A549 (cell line): ENCODE measurements around the gene TBATA. TPM values are rescaled to one million over a fixed set of nuclear protein-coding genes. Genes with fewer than 3 reads are reported as not detected.

Experiments
- ATAC-seq, 2 experiments: fragments of 200-7000 bp in 1 of 2; fragments of >200 bp in 1 of 2; cut with Nextera tagmentation in 1 of 2; cut with Tn5 transposase in 1 of 2; 3 replicates each; pipeline versions ENCODE4 v1.8.0 to v1.9.1; 2018 to 2020; ENCODE audit warnings: mild to moderate bottlenecking in 1 of 2, moderate library complexity in 1 of 2
- CTCF ChIA-PET: fragments of 300-600 bp; sonication (Branson Sonifier 250); formaldehyde crosslinking; extraction: SDS; loops from one replicate; lab custom pipeline; 2021; ENCODE audit warnings: antibody characterized with exemption, inconsistent platforms; lab: Yijun Ruan, JAX
- POLR2A ChIA-PET: fragments of 350-600 bp; formaldehyde crosslinking; extraction: SDS; loops from one replicate; lab custom pipeline; 2021; ENCODE audit warnings: antibody characterized with exemption, inconsistent platforms; lab: Yijun Ruan, JAX
- DNase-seq, 2 experiments: peaks; one replicate each; pipeline versions ENCODE4 v3.0.0 to v3.0.0-alpha.2; 2011 to 2016; ENCODE audit warnings: low read depth in 1 of 2, low spot score in 1 of 2
- FAIRE-seq: peaks from 2 replicates; lab custom pipeline; 2011; peaks lifted over from hg19 to GRCh38; lab: Jason Lieb, UNC
- H3K27ac ChIP-seq, 2 experiments: fragments of >200 bp; sonication (Bioruptor Twin); formaldehyde crosslinking; 3 replicates each; pipeline ENCODE4 v1.5.1; 2016 to 2017
- H3K4me1 ChIP-seq: fragments of >200 bp; sonication (Bioruptor Twin); formaldehyde crosslinking; 3 replicates; pipeline ENCODE4 v1.6.1; 2016
- H3K4me2 ChIP-seq: fragments of >200 bp; sonication (Bioruptor Twin); formaldehyde crosslinking; 3 replicates; pipeline ENCODE4 v1.6.1; 2016
- H3K4me3 ChIP-seq: fragments of >200 bp; sonication (Bioruptor Twin); formaldehyde crosslinking; 3 replicates; pipeline ENCODE4 v1.5.1; 2016
- H3K9me3 ChIP-seq: fragments of >200 bp; sonication (Bioruptor Twin); formaldehyde crosslinking; 3 replicates; pipeline ENCODE4 v1.6.1; 2016
- BHLHE40 ChIP-seq: IDR thresholded peaks from 2 replicates; pipeline ENCODE4 v1.6.1; 2012; ENCODE audit warnings: low read depth, low read length, inconsistent platforms
- ESRRA ChIP-seq: fragments of 150-350 bp; IDR thresholded peaks from 2 replicates; pipeline ENCODE4 v1.6.1; 2014; ENCODE audit warnings: mild to moderate bottlenecking, low read length, borderline replicate concordance
- HDAC2 ChIP-seq: fragments of 200-600 bp; sonication (generic); IDR thresholded peaks from 2 replicates; pipeline ENCODE4 v1.6.1; 2016
- HEYL ChIP-seq: fragments of 250-450 bp; sonication (Bioruptor Pico); IDR thresholded peaks from 2 replicates; pipeline ENCODE4 v1.8.0; 2021; ENCODE audit warnings: mild to moderate bottlenecking, moderate library complexity
- HOXA7 ChIP-seq: fragments of 250-450 bp; sonication (Bioruptor Pico); IDR thresholded peaks from 2 replicates; pipeline ENCODE4 v1.5.0; 2020; ENCODE audit warnings: mild to moderate bottlenecking, moderate library complexity
- JUN ChIP-seq, 2 experiments: fragments of >200 bp; sonication (Bioruptor Twin); formaldehyde crosslinking; IDR thresholded peaks; 2 replicates in 1 of 2; 3 replicates in 1 of 2; pipeline ENCODE4 v1.6.1; 2016 to 2017
- KDM5A ChIP-seq: fragments of 200-600 bp; sonication (generic); IDR thresholded peaks from 2 replicates; pipeline ENCODE4 v1.6.1; 2016; ENCODE audit warnings: antibody characterized with exemption, mild to moderate bottlenecking
- MAZ ChIP-seq: fragments of 150-350 bp; IDR thresholded peaks from 2 replicates; pipeline ENCODE4 v1.6.1; 2014; ENCODE audit warnings: antibody characterized with exemption, low read depth, low read length, borderline replicate concordance
- NPAS2 ChIP-seq: fragments of 250-450 bp; sonication (Bioruptor Pico); IDR thresholded peaks from 2 replicates; pipeline ENCODE4 v1.8.0; 2022; ENCODE audit warnings: mild to moderate bottlenecking, moderate library complexity, borderline replicate concordance
- NR3C1 ChIP-seq: fragments of >200 bp; sonication (Bioruptor Twin); formaldehyde crosslinking; IDR thresholded peaks from 3 replicates; pipeline ENCODE4 v1.6.1; 2017
- PHF8 ChIP-seq: fragments of 200-600 bp; sonication (generic); IDR thresholded peaks from 2 replicates; pipeline ENCODE4 v1.6.1; 2016; ENCODE audit warnings: low read depth, mild to moderate bottlenecking, antibody characterized with exemption, moderate library complexity, borderline replicate concordance
- RAD21 ChIP-seq, 2 experiments: fragments of >200 bp in 1 of 2; sonication (Bioruptor Twin) in 1 of 2; formaldehyde crosslinking in 1 of 2; IDR thresholded peaks in 1 of 2; conservative IDR thresholded peaks in 1 of 2; 2 replicates in 1 of 2; 3 replicates in 1 of 2; pipeline ENCODE4 v1.6.1; 2012 to 2018; ENCODE audit warnings: inconsistent platforms in 1 of 2
- RCOR1 ChIP-seq: fragments of 150-350 bp; IDR thresholded peaks from 2 replicates; pipeline ENCODE4 v1.6.1; 2014; ENCODE audit warnings: antibody characterized with exemption, low read length, low read depth
- RNF2 ChIP-seq: fragments of 200-600 bp; sonication (generic); IDR thresholded peaks from 2 replicates; pipeline ENCODE4 v1.6.1; 2016; ENCODE audit warnings: low read depth, mild to moderate bottlenecking, antibody characterized with exemption, moderate library complexity, borderline replicate concordance
- TFCP2L1 ChIP-seq: fragments of 250-450 bp; sonication (Bioruptor Pico); IDR thresholded peaks from 2 replicates; pipeline ENCODE4 v1.5.0; 2021; ENCODE audit warnings: mild to moderate bottlenecking
- ZC3H11A ChIP-seq: fragments of 450-650 bp; IDR thresholded peaks from 2 replicates; pipeline ENCODE4 v1.6.1; 2014; ENCODE audit warnings: antibody characterized with exemption, mild to moderate bottlenecking
- ZFP36 ChIP-seq: fragments of 450-650 bp; IDR thresholded peaks from 2 replicates; pipeline ENCODE4 v1.6.1; 2014; ENCODE audit warnings: borderline replicate concordance; ENCODE audit not compliant: partially characterized antibody
- ZSCAN20 ChIP-seq: fragments of 250-450 bp; sonication (Bioruptor Pico); IDR thresholded peaks from 2 replicates; pipeline ENCODE4 v1.8.0; 2022; ENCODE audit warnings: mild to moderate bottlenecking, moderate library complexity
- WGBS: methylation state at CpG from one replicate; pipeline ENCODE4 v1.1.6; 2017; ENCODE audit errors: missing lambda C conversion rate; 5-methylcytosine and 5-hydroxymethylcytosine counted together
- polyA plus RNA-seq, 4 experiments: library from polyadenylated mRNA; depleted of rRNA in 3 of 4; stranded (reverse); fragments of >200 nt; fragmentation: RNase III in 1 of 4; extraction: RNeasy Plus Mini Kit Qiagen cat#74134 plus additional on column Dnase treatment in 1 of 4; gene quantifications; 2 replicates in 3 of 4; 3 replicates in 1 of 4; pipeline ENCODE4 v1.2.3, GENCODE V29; 2011 to 2017
- TF ChIP-seq, protein P1 (sequence below): fragments of 150-350 bp; IDR thresholded peaks from 2 replicates; pipeline ENCODE4 v1.6.1; 2014; ENCODE audit warnings: low read depth, mild to moderate bottlenecking, low read length
- TF ChIP-seq, protein P2 (sequence below): fragments of >200 bp; sonication (Bioruptor Twin); formaldehyde crosslinking; IDR thresholded peaks from 3 replicates; pipeline ENCODE4 v1.5.1; 2016
- TF ChIP-seq, protein P3 (sequence below): fragments of >200 bp; sonication (Bioruptor Twin); formaldehyde crosslinking; IDR thresholded peaks from 2 replicates; pipeline ENCODE4 v1.6.1; 2016

Gene TBATA
- polyA plus RNA-seq, 2 of the 4 experiments (the other 2 are of a cell fraction), result not detected

DNA sequence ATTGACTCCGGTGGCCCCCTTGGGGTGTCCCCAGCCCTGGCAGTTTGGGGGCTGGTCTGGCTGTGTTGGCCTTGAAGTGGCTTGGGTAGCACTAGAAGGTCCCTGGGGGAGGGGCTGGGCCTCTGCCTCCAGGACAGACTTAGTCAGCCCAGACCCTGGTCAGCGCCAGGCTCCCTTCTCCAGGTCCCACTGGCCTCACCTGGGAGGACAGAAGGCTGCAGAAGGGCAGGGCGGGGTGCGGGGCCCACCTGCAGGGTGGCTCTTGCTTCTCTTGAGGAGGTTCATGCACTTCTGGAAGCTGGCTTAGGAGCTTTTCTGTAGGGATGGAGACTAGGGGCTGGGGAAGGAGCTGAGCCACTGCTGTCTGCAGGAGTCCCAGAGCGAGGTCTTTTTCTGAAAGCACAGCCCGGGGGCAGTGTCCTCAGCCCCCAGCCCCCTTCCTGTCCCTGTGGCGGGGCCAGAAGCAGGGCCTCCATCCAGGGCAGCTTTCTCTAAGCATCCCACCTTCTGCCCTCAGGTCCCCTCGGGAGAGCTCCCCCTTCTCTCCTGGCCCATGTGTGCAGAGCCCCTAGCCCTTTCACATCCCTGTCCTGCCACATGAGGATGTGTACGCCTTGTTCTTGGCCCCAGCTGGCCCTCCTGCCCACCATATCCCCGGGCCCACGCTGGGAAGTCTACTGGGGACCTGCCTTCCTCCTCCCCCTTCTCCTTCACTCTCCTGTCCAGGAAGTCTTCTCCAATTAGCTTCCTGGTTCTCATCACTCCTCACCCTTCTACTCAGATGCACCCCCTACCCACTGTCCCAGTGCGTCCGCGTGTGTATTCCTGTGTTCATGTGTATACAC is 11.0 kb downstream of the TBATA start:
- ChIA-PET CTCF (interaction anchor here (0.9 to 5.7 kb wide), 8 partner anchors 8 to 511 kb away, joined by 3 to 41 read pairs (median 4); no protein-coding TSS in a partner anchor), POLR2A (no interaction called here)
- DNase-seq (no peak), FAIRE-seq (no peak), ATAC-seq (no peak)
- H3K4me2 ChIP-seq, result no peak overlapping the region
- H3K27ac ChIP-seq, result no peak overlapping the region
- no peak for TF ChIP-seq ZSCAN20 (CRISPR knock-in tag)
- no peak for TF ChIP-seq HDAC2
- TF ChIP-seq ZFP36, result no peak
- no peak for TF ChIP-seq KDM5A
- no peak for TF ChIP-seq HEYL (CRISPR knock-in tag)
- no peak for TF ChIP-seq HOXA7 (CRISPR knock-in tag)
- no peak for TF ChIP-seq ESRRA
- TF ChIP-seq BHLHE40, result no peak
- no peak for TF ChIP-seq MAZ
- no peak for TF ChIP-seq RCOR1
- TF ChIP-seq NR3C1, result no peak
- WGBS, result 62% methylated on average over 13 of the region's 14 CpGs
- H3K4me3 ChIP-seq, result no peak overlapping the region
- H3K9me3 ChIP-seq, result no peaks in the 10 kb centered on the region
- H3K4me1 ChIP-seq, result no peaks in the 10 kb centered on the region

DNA sequence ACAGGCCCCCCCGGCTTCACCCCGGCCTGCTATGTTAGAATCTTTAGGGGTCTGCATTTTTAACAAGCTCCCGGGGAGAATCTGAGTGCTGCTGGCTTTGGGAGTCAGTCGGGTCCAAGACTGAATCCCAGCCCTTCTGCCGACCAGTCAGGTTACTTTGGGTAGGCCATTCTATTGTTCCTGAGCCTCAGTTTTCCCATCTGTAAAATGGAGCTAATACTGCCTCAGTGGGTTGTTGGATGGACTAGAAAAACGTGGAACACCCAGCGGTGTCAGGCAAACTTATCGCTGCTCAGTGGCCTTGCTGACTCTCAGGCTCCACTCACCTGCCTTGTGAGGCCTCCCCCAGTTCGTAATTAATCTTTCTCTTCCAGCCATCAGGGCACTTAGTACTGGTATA is 11.7 kb downstream of the TBATA start:
- no peak overlapping the region for H3K4me2 ChIP-seq
- no peak for DNase-seq
- TF ChIP-seq PHF8 (no peak), KDM5A (no peak), NPAS2 (no peak), JUN (IDR thresholded peaks at IDR 0.05) (no peak), ZFP36 (no peak), RNF2 (no peak), ZC3H11A (no peak), BHLHE40 (no peak), ESRRA (no peak), HOXA7 (CRISPR knock-in tag) (no peak), RAD21 (conservative IDR thresholded peaks at IDR 0.05 in 1 of 2, IDR thresholded peaks at IDR 0.05 in 1 of 2) (no peak), TFCP2L1 (CRISPR knock-in tag) (no peak)
- TF ChIP-seq, protein P1, sequence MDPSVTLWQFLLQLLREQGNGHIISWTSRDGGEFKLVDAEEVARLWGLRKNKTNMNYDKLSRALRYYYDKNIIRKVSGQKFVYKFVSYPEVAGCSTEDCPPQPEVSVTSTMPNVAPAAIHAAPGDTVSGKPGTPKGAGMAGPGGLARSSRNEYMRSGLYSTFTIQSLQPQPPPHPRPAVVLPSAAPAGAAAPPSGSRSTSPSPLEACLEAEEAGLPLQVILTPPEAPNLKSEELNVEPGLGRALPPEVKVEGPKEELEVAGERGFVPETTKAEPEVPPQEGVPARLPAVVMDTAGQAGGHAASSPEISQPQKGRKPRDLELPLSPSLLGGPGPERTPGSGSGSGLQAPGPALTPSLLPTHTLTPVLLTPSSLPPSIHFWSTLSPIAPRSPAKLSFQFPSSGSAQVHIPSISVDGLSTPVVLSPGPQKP, result no peak
- TF ChIP-seq, protein P2, sequence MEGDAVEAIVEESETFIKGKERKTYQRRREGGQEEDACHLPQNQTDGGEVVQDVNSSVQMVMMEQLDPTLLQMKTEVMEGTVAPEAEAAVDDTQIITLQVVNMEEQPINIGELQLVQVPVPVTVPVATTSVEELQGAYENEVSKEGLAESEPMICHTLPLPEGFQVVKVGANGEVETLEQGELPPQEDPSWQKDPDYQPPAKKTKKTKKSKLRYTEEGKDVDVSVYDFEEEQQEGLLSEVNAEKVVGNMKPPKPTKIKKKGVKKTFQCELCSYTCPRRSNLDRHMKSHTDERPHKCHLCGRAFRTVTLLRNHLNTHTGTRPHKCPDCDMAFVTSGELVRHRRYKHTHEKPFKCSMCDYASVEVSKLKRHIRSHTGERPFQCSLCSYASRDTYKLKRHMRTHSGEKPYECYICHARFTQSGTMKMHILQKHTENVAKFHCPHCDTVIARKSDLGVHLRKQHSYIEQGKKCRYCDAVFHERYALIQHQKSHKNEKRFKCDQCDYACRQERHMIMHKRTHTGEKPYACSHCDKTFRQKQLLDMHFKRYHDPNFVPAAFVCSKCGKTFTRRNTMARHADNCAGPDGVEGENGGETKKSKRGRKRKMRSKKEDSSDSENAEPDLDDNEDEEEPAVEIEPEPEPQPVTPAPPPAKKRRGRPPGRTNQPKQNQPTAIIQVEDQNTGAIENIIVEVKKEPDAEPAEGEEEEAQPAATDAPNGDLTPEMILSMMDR, result no peak
- TF ChIP-seq, protein P3, sequence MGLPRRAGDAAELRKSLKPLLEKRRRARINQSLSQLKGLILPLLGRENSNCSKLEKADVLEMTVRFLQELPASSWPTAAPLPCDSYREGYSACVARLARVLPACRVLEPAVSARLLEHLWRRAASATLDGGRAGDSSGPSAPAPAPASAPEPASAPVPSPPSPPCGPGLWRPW, result no peak
- TF ChIP-seq, all 56 proteins: peak for 0
- ChIA-PET CTCF (interaction anchor here (0.9 to 5.7 kb wide), 6 partner anchors 9 to 223 kb away, joined by 3 to 41 read pairs (median 4); no protein-coding TSS in a partner anchor), POLR2A (no interaction called here)
- no peaks in the 10 kb centered on the region for H3K9me3 ChIP-seq
- H3K4me3 ChIP-seq, result no peak overlapping the region
- no peaks in the 10 kb centered on the region for H3K4me1 ChIP-seq
- no peak overlapping the region for H3K27ac ChIP-seq
- FAIRE-seq (no peak), ATAC-seq (no peak)
- 56% methylated on average over 8 of the region's 9 CpGs for WGBS
